ENCODE data around the gene APOH.

APOH gene

GRCh38 chr17:66192378-66192687, 36.9 kb downstream of the APOH start:
- no peak for DNase-seq (ENCODE audit: low read depth)

- DNase-seq (ENCODE audit: low read depth): peak; percentile 77
Observed at GRCh38 chr17:66191593-66192377, 37.4 kb downstream of the APOH start, which contains the start of gene CEP112. CEP112 (minus strand) TSS chr17:66192133.

- no peak for DNase-seq (ENCODE audit: low read depth)
Observed at GRCh38 chr17:66190738-66191592, 38.2 kb downstream of the APOH start.

- no peak for DNase-seq (ENCODE audit: low read depth)
Observed at GRCh38 chr17:66187718-66188117, 41.5 kb downstream of the APOH start.

- DNase-seq (ENCODE audit: low read depth): no peak
Observed at GRCh38 chr17:66185862-66186261, 43.4 kb downstream of the APOH start.

- no peak for DNase-seq (ENCODE audit: low read depth)
Observed at GRCh38 chr17:66184392-66184791, 44.8 kb downstream of the APOH start.

- DNase-seq (ENCODE audit: low read depth): no peak
Observed at GRCh38 chr17:66183529-66183928, 45.7 kb downstream of the APOH start.

GRCh38 chr17:66178642-66179041, 50.6 kb downstream of the APOH start:
- no peak for DNase-seq (ENCODE audit: low read depth)

GRCh38 chr17:66177048-66177447, 52.2 kb downstream of the APOH start:
- DNase-seq (ENCODE audit: low read depth): no peak

- no peak for DNase-seq (ENCODE audit: low read depth)
Observed at GRCh38 chr17:66175892-66176291, 53.3 kb downstream of the APOH start.

GRCh38 chr17:66172691-66173223, 56.5 kb downstream of the APOH start:
- DNase-seq (ENCODE audit: low read depth): no peak

- DNase-seq (ENCODE audit: low read depth): no peak
Observed at GRCh38 chr17:66172144-66172543, 57.1 kb downstream of the APOH start.

GRCh38 chr17:66171692-66172091, 57.5 kb downstream of the APOH start:
- DNase-seq (ENCODE audit: low read depth): no peak

- no peak for DNase-seq (ENCODE audit: low read depth)
Observed at GRCh38 chr17:66171172-66171571, 58.0 kb downstream of the APOH start.

- no peak for DNase-seq (ENCODE audit: low read depth)
Observed at GRCh38 chr17:66169839-66170238, 59.4 kb downstream of the APOH start.

GRCh38 chr17:66167189-66167815, 61.9 kb downstream of the APOH start:
- DNase-seq (ENCODE audit: low read depth): no peak

GRCh38 chr17:66165537-66166123, 63.6 kb downstream of the APOH start:
- no peak for DNase-seq (ENCODE audit: low read depth)

Data from stimulated activated CD8-positive, alpha-beta memory T cell treated with anti-CD3 and anti-CD28 coated beads, Interleukin-15, amount 100 ng/mL, for 1 hour (primary cell).